ENCODE data around the gene NEBL. TPM values are rescaled to one million over a fixed set of nuclear protein-coding genes. Genes with fewer than 3 reads are reported as not detected.

Gene NEBL
- total RNA-seq, 4 donors from 2014 or later: 1.9 to 6.5 (median 2.4) TPM

- 53 to 63% methylated on average over 5 of the region's 5 CpGs for WGBS, 2 donors (ENCODE audit: low coverage in 1 of 2)
- Histone ChIP-seq H3K27me3 (no peaks in the 10 kb centered on the region), H3K36me3 (no peaks in the 10 kb centered on the region), H3K27ac (no peak overlapping the region), H3K4me3 (no peak overlapping the region), H3K4me1 (no peaks in the 10 kb centered on the region), H3K9me3 (no peaks in the 10 kb centered on the region)
- TF ChIP-seq EP300 (IDR thresholded peaks at IDR 0.05): no peak
- no peak for TF ChIP-seq POLR2AphosphoS5 (IDR thresholded peaks at IDR 0.05)
- TF ChIP-seq CTCF (IDR thresholded peaks at IDR 0.05): no peak
- no peak for TF ChIP-seq POLR2A (IDR thresholded peaks at IDR 0.05)
- ATAC-seq: peak; percentile 57
These were observed 120.6 kb downstream of the NEBL start for GRCh38 chr10:20776384-20777118.

- Histone ChIP-seq H3K36me3 (no peaks in the 10 kb centered on the region), H3K27ac (no peak overlapping the region), H3K27me3 (no peaks in the 10 kb centered on the region), H3K4me3 (no peak overlapping the region), H3K4me1 (peaks cover 0 to 10% (median 0%) of the 10 kb centered on the region in 3 donors), H3K9me3 (no peaks in the 10 kb centered on the region)
- no peak for TF ChIP-seq POLR2A (IDR thresholded peaks at IDR 0.05)
- no peak for TF ChIP-seq EP300 (IDR thresholded peaks at IDR 0.05)
- no peak for TF ChIP-seq CTCF (IDR thresholded peaks at IDR 0.05)
- TF ChIP-seq POLR2AphosphoS5 (IDR thresholded peaks at IDR 0.05): no peak
- no peak for ATAC-seq
- WGBS, 2 donors (ENCODE audit: low coverage in 1 of 2): 89 to 95% methylated on average over 1 to 2 of the region's 2 CpGs
These were observed 126.1 kb downstream of the NEBL start for GRCh38 chr10:20771051-20771450.

- Histone ChIP-seq H3K4me3 (no peak overlapping the region), H3K4me1 (peaks cover 0 to 10% (median 0%) of the 10 kb centered on the region in 3 donors), H3K9me3 (no peaks in the 10 kb centered on the region), H3K36me3 (no peaks in the 10 kb centered on the region), H3K27ac (no peak overlapping the region), H3K27me3 (no peaks in the 10 kb centered on the region)
- no peak for TF ChIP-seq CTCF (IDR thresholded peaks at IDR 0.05)
- TF ChIP-seq POLR2A (IDR thresholded peaks at IDR 0.05): no peak
- TF ChIP-seq POLR2AphosphoS5 (IDR thresholded peaks at IDR 0.05): no peak
- no peak for TF ChIP-seq EP300 (IDR thresholded peaks at IDR 0.05)
- no peak for ATAC-seq
- WGBS, 2 donors (ENCODE audit: low coverage in 1 of 2): 4 to 8% methylated on average over 3 of the region's 3 CpGs
These were observed 127.6 kb downstream of the NEBL start for GRCh38 chr10:20769481-20769880.

DNA sequence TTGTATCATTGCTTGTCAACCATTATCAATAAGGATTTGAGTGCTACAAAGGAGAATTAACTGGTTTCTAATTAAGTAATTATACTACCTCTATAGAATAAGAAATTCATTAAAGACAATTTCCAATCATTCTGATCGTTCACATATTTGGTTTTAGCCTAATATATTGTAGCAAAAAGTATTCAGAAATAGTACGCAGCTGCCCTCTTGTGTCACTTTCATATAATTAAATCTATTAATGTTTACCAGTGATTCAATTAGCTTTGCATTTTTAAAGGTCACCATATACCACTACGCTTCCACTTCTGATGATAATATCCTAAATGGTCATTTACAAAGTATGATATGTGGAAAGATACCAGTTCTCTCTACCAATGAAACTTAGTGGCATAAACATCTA is 128.3 kb downstream of the NEBL start:
- peaks cover 0 to 10% (median 0%) of the 10 kb centered on the region in 3 donors for H3K4me1 ChIP-seq
- no peak for ATAC-seq
- H3K9me3 ChIP-seq: no peaks in the 10 kb centered on the region
- no peaks in the 10 kb centered on the region for H3K36me3 ChIP-seq
- H3K27me3 ChIP-seq: no peaks in the 10 kb centered on the region
- no peak for TF ChIP-seq POLR2A (IDR thresholded peaks at IDR 0.05)
- TF ChIP-seq CTCF (IDR thresholded peaks at IDR 0.05): peak in 3 of 4 experiments; percentile 18 to 49 (median 29)
- no peak for TF ChIP-seq EP300 (IDR thresholded peaks at IDR 0.05)
- TF ChIP-seq POLR2AphosphoS5 (IDR thresholded peaks at IDR 0.05): no peak
- WGBS, 2 donors (ENCODE audit: low coverage in 1 of 2): 14 to 22% methylated on average over 3 of the region's 3 CpGs
- no peak overlapping the region for H3K27ac ChIP-seq
- H3K4me3 ChIP-seq: no peak overlapping the region

GRCh38 chr10:20767028-20767427 is 130.1 kb downstream of the NEBL start:
- Histone ChIP-seq H3K27ac (no peak overlapping the region), H3K4me1 (peaks cover 0 to 10% (median 0%) of the 10 kb centered on the region in 3 donors), H3K4me3 (no peak overlapping the region), H3K36me3 (no peaks in the 10 kb centered on the region), H3K27me3 (no peaks in the 10 kb centered on the region), H3K9me3 (no peaks in the 10 kb centered on the region)
- peak; percentile 63 for ATAC-seq
- TF ChIP-seq POLR2AphosphoS5 (IDR thresholded peaks at IDR 0.05) (no peak), CTCF (IDR thresholded peaks at IDR 0.05) (no peak), POLR2A (IDR thresholded peaks at IDR 0.05) (no peak), EP300 (IDR thresholded peaks at IDR 0.05) (no peak)
- WGBS, 2 donors (ENCODE audit: low coverage in 1 of 2): 6 to 8% methylated on average over 2 of the region's 2 CpGs
